ENCODE results near the gene DRC1. TPM values are rescaled to one million over a fixed set of nuclear protein-coding genes. Genes with fewer than 3 reads are reported as not detected.

Gene DRC1
- total RNA-seq, 8 experiments from 2014 or later, result 0.43 to 37.1 (median 0.58) TPM; not detected in 3

GRCh38 chr2:26455670-26456439, 54.1 kb downstream of the DRC1 start:
- 20 to 85% (median 80%) methylated on average over 1 to 10 of the region's 18 CpGs; no CpG with 5 or more reads in 3 of the 10 experiments for WGBS, 10 experiments
- no peak for ATAC-seq (replicated peaks in 6 of 8)
- Histone ChIP-seq H3K27ac (no peak overlapping the region), H3K4me3 (no peak overlapping the region), H3K4me1 (replicated peaks in 1 of 2) (peaks cover 7 to 14% of the 10 kb centered on the region in 2 donors)
- in situ Hi-C loops (cut with MboI; ENCODE audit: low pct_unique_long_range_greater_than_20kb in 2 of 9, low sequenced_read_pairs in 9 of 9, unreplicated experiment in 9 of 9), result loop anchor here in 1 of 9 experiments (25.0 kb wide), 1 partner anchor 219 kb away; the partner anchor contains the start of genes HADHA and HADHB

GRCh38 chr2:26456440-26457250, 54.9 kb downstream of the DRC1 start:
- peaks cover 7 to 14% of the 10 kb centered on the region in 2 donors for H3K4me1 ChIP-seq (replicated peaks in 1 of 2)
- in situ Hi-C loops (cut with MboI; ENCODE audit: low pct_unique_long_range_greater_than_20kb in 2 of 9, low sequenced_read_pairs in 9 of 9, unreplicated experiment in 9 of 9), result loop anchor here in 1 of 9 experiments (25.0 kb wide), 1 partner anchor 219 kb away; the partner anchor contains the start of genes HADHA and HADHB
- no peak overlapping the region for H3K4me3 ChIP-seq
- WGBS, 10 experiments, result 57 to 93% (median 80%) methylated on average over 1 to 6 of the region's 10 CpGs; no CpG with 5 or more reads in 5 of the 10 experiments
- ATAC-seq (replicated peaks in 6 of 8), result peak in 5 of 8 experiments; percentile 5 to 73 (median 55)
- H3K27ac ChIP-seq, result peak overlapping the region in 1 of 2 donors; percentile 12

GRCh38 chr2:26457251-26457666, 55.5 kb downstream of the DRC1 start:
- no peak overlapping the region for H3K4me3 ChIP-seq
- H3K27ac ChIP-seq, result peak overlapping the region in 1 of 2 donors; percentile 12
- in situ Hi-C loops (cut with MboI; ENCODE audit: low pct_unique_long_range_greater_than_20kb in 2 of 9, low sequenced_read_pairs in 9 of 9, unreplicated experiment in 9 of 9), result loop anchor here in 1 of 9 experiments (25.0 kb wide), 1 partner anchor 220 kb away; the partner anchor contains the start of genes HADHA and HADHB
- WGBS, 10 experiments, result 47 to 60% (median 60%) methylated on average over 1 to 3 of the region's 11 CpGs; no CpG with 5 or more reads in 7 of the 10 experiments
- peaks cover 10 to 18% of the 10 kb centered on the region in 2 donors for H3K4me1 ChIP-seq (replicated peaks in 1 of 2)
- ATAC-seq (replicated peaks in 6 of 8), result peak in 7 of 8 experiments; percentile 23 to 84 (median 75)

GRCh38 chr2:26457695-26458364, 56.1 kb downstream of the DRC1 start:
- ATAC-seq (replicated peaks in 6 of 8), result peak in 1 of 8 experiments; percentile 4
- in situ Hi-C loops (cut with MboI; ENCODE audit: low pct_unique_long_range_greater_than_20kb in 2 of 9, low sequenced_read_pairs in 9 of 9, unreplicated experiment in 9 of 9), result loop anchor here in 1 of 9 experiments (25.0 kb wide), 1 partner anchor 221 kb away; the partner anchor contains the start of genes HADHA and HADHB
- Histone ChIP-seq H3K4me3 (no peak overlapping the region), H3K27ac (peak overlapping the region in 1 of 2 donors; percentile 12), H3K4me1 (replicated peaks in 1 of 2) (peaks cover 15 to 18% of the 10 kb centered on the region in 2 donors)
- 76 to 91% (median 84%) methylated on average over 3 to 7 of the region's 19 CpGs; no CpG with 5 or more reads in 7 of the 10 experiments for WGBS, 10 experiments

GRCh38 chr2:26458365-26459042, 56.8 kb downstream of the DRC1 start:
- Histone ChIP-seq H3K4me1 (replicated peaks in 1 of 2) (peaks cover 20 to 23% of the 10 kb centered on the region in 2 donors), H3K4me3 (no peak overlapping the region), H3K27ac (no peak overlapping the region)
- ATAC-seq (replicated peaks in 6 of 8), result no peak
- in situ Hi-C loops (cut with MboI; ENCODE audit: low pct_unique_long_range_greater_than_20kb in 2 of 9, low sequenced_read_pairs in 9 of 9, unreplicated experiment in 9 of 9), result loop anchor here in 1 of 9 experiments (25.0 kb wide), 1 partner anchor 221 kb away; the partner anchor contains the start of genes HADHA and HADHB
- 40 to 100% (median 87%) methylated on average over 1 to 8 of the region's 14 CpGs; no CpG with 5 or more reads in 1 of the 10 experiments for WGBS, 10 experiments

- ATAC-seq (replicated peaks in 6 of 8), result peak in 1 of 8 experiments; percentile 21
- 17 to 78% (median 60%) methylated on average over 1 to 8 of the region's 15 CpGs; no CpG with 5 or more reads in 5 of the 10 experiments for WGBS, 10 experiments
- Histone ChIP-seq H3K4me3 (no peak overlapping the region), H3K27ac (no peak overlapping the region), H3K4me1 (replicated peaks in 1 of 2) (peaks cover 22 to 27% of the 10 kb centered on the region in 2 donors)
- in situ Hi-C loops (cut with MboI; ENCODE audit: low pct_unique_long_range_greater_than_20kb in 2 of 9, low sequenced_read_pairs in 9 of 9, unreplicated experiment in 9 of 9), result loop anchor here in 1 of 9 experiments (25.0 kb wide), 1 partner anchor 223 kb away; the partner anchor contains the start of genes HADHA and HADHB
Measured at GRCh38 chr2:26459991-26460612, 58.4 kb downstream of the DRC1 start.

- Histone ChIP-seq H3K4me1 (replicated peaks in 1 of 2) (peaks cover 22 to 27% of the 10 kb centered on the region in 2 donors), H3K27ac (no peak overlapping the region), H3K4me3 (no peak overlapping the region)
- no peak for ATAC-seq (replicated peaks in 6 of 8)
- WGBS, 10 experiments, result 59 to 100% (median 94%) methylated on average over 1 to 10 of the region's 19 CpGs; no CpG with 5 or more reads in 4 of the 10 experiments
- in situ Hi-C loops (cut with MboI; ENCODE audit: low pct_unique_long_range_greater_than_20kb in 2 of 9, low sequenced_read_pairs in 9 of 9, unreplicated experiment in 9 of 9), result loop anchor here in 1 of 9 experiments (25.0 kb wide), 1 partner anchor 223 kb away; the partner anchor contains the start of genes HADHA and HADHB
Measured at GRCh38 chr2:26460613-26461031, 58.9 kb downstream of the DRC1 start.

- Histone ChIP-seq H3K4me1 (replicated peaks in 1 of 2) (peaks cover 22 to 24% of the 10 kb centered on the region in 2 donors), H3K27ac (no peak overlapping the region), H3K4me3 (no peak overlapping the region)
- WGBS, 10 experiments, result 60 to 97% methylated on average over 1 to 6 of the region's 19 CpGs; no CpG with 5 or more reads in 8 of the 10 experiments
- in situ Hi-C loops (cut with MboI; ENCODE audit: low pct_unique_long_range_greater_than_20kb in 2 of 9, low sequenced_read_pairs in 9 of 9, unreplicated experiment in 9 of 9), result loop anchor here in 1 of 9 experiments (25.0 kb wide), 1 partner anchor 224 kb away; the partner anchor contains the start of genes HADHA and HADHB
- ATAC-seq (replicated peaks in 6 of 8), result no peak
Measured at GRCh38 chr2:26461601-26462023, 59.9 kb downstream of the DRC1 start.

GRCh38 chr2:26462100-26462499, 60.4 kb downstream of the DRC1 start:
- Histone ChIP-seq H3K27ac (no peak overlapping the region), H3K4me3 (no peak overlapping the region), H3K4me1 (replicated peaks in 1 of 2) (peaks cover 20 to 21% of the 10 kb centered on the region in 2 donors)
- ATAC-seq (replicated peaks in 6 of 8), result no peak
- no CpG with 5 or more reads among the region's 6 CpGs for WGBS, 10 experiments
- in situ Hi-C loops (cut with MboI; ENCODE audit: low pct_unique_long_range_greater_than_20kb in 2 of 9, low sequenced_read_pairs in 9 of 9, unreplicated experiment in 9 of 9), result loop anchor here in 1 of 9 experiments (25.0 kb wide), 1 partner anchor 225 kb away; the partner anchor contains the start of genes HADHA and HADHB

GRCh38 chr2:26462511-26463243, 61.0 kb downstream of the DRC1 start:
- ATAC-seq (replicated peaks in 6 of 8), result peak; percentile 69 to 91 (median 80)
- H3K4me1 ChIP-seq (replicated peaks in 1 of 2), result peaks cover 14 to 15% of the 10 kb centered on the region in 2 donors
- no peak overlapping the region for H3K4me3 ChIP-seq
- in situ Hi-C loops (cut with MboI; ENCODE audit: low pct_unique_long_range_greater_than_20kb in 2 of 9, low sequenced_read_pairs in 9 of 9, unreplicated experiment in 9 of 9), result loop anchor here in 1 of 9 experiments (25.0 kb wide), 1 partner anchor 225 kb away; the partner anchor contains the start of genes HADHA and HADHB
- WGBS, 10 experiments, result 17 to 88% (median 80%) methylated on average over 1 to 6 of the region's 14 CpGs; no CpG with 5 or more reads in 3 of the 10 experiments
- H3K27ac ChIP-seq, result no peak overlapping the region
